IPS-20b (cell line): ENCODE data around the gene HMGCL.
"Not testable (repeated sequence)": the region's sequence is repeated elsewhere in the genome, so short reads cannot be mapped to it uniquely, and the experiment has no call there.

Source experiments
- H3K27ac ChIP-seq: one replicate; pipeline ENCODE4 v1.5.1; 2013; ENCODE audit warnings: low read length
- H3K27me3 ChIP-seq: 2 replicates; pipeline ENCODE4 v1.6.1; 2013; ENCODE audit warnings: mild to moderate bottlenecking, low read length, inconsistent platforms; ENCODE audit not compliant: insufficient read depth
- H3K36me3 ChIP-seq: 2 replicates; pipeline ENCODE4 v1.6.1; 2013; ENCODE audit warnings: low read depth, mild to moderate bottlenecking, inconsistent platforms, low read length, moderate library complexity; ENCODE audit not compliant: insufficient read depth
- H3K4me1 ChIP-seq: 2 replicates; pipeline ENCODE4 v1.6.1; 2013; ENCODE audit warnings: mild to moderate bottlenecking, control low read depth, inconsistent platforms, low read length, moderate library complexity; ENCODE audit not compliant: insufficient read depth
- H3K4me3 ChIP-seq: 2 replicates; pipeline ENCODE4 v1.5.1; 2013; ENCODE audit warnings: mild to moderate bottlenecking, low read length, inconsistent platforms
- H3K9ac ChIP-seq: 2 replicates; pipeline ENCODE4 v1.6.1; 2013; ENCODE audit warnings: low read depth, mild to moderate bottlenecking, inconsistent platforms, low read length, moderate library complexity
- H3K9me3 ChIP-seq: 2 replicates; pipeline ENCODE4 v1.6.1; 2013; ENCODE audit warnings: mild to moderate bottlenecking, low read depth, low read length, inconsistent platforms; ENCODE audit not compliant: insufficient read depth

Gene HMGCL

DNA sequence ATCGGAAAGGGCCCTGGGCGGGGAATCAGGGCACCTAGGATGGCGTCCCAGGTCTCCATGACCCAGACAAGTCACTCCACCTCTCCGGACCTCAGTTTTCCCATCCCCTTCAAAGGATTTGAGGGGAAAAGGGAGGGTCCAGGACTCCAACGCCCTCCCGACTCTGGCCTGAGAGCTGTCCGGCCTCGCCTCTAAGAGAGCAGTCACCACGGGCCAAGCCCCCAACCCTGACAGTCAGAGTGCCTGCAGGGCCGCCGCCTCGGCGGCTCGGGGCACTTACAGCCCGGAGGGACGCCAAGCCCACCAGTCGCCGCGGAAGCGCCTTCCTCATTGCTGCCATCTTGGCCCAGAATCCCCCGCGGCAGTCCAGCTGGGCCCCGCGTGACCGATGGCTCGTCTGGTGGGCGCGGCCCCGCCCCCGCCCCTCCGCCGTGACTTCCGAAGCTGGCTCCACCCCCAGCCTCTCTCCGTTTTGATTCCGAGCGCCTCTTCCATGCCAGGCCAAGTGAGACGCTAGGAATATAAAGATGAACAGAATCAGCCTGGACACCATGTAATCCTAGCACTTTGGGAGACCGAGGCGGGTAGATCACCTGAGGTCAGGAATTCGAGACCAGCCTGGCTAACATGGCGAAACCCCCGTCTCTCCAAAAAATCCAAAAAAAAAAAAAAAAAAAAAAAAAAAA is at the start of gene HMGCL:
HMGCL (minus strand) TSS at position 354 of the 686 bp plus-strand sequence; CDS start at position 340, 14 bp downstream.
- H3K4me3 ChIP-seq = peak within 1 kb of the TSS; percentile 95
- no peaks in the 10 kb centered on the region for H3K36me3 ChIP-seq
- no peaks in the 10 kb centered on the region for H3K4me1 ChIP-seq
- peak within 1 kb of the TSS; percentile 92 for H3K9ac ChIP-seq
- H3K27me3 ChIP-seq = no peaks in the 10 kb centered on the region
- no peaks in the 10 kb centered on the region for H3K9me3 ChIP-seq
- peak within 1 kb of the TSS; percentile 30 for H3K27ac ChIP-seq

DNA sequence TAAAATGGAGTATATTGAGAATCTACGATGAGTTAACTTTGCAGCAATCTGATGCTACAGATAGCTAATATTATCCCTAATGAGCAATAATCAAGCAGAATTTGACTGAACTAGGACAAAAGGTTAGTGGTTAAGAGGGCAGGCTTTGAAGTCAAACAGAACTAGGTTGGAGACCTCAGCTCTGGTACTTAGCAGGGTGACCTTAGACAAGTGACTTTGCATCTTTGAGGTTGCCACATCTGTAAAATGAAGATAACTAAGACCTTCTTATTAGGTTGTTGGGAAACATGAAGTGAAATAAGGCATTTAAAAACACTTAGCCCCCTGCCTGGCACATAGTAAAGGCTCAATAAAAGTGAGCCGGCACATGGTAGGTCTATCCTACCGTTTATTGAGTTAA is 47.2 kb upstream of the HMGCL start:
- Histone ChIP-seq H3K27me3 (peaks cover 25% of the 10 kb centered on the region), H3K9ac (no peak overlapping the region), H3K27ac (no peak overlapping the region), H3K4me1 (no peaks in the 10 kb centered on the region), H3K9me3 (no peaks in the 10 kb centered on the region), H3K4me3 (no peak overlapping the region), H3K36me3 (no peaks in the 10 kb centered on the region)

GRCh38 chr1:23869051-23869450 is 43.8 kb upstream of the HMGCL start:
- Histone ChIP-seq H3K36me3 (no peaks in the 10 kb centered on the region), H3K27me3 (peaks cover 48% of the 10 kb centered on the region), H3K9me3 (no peaks in the 10 kb centered on the region), H3K9ac (no peak overlapping the region), H3K4me3 (no peak overlapping the region), H3K4me1 (no peaks in the 10 kb centered on the region), H3K27ac (no peak overlapping the region)

DNA sequence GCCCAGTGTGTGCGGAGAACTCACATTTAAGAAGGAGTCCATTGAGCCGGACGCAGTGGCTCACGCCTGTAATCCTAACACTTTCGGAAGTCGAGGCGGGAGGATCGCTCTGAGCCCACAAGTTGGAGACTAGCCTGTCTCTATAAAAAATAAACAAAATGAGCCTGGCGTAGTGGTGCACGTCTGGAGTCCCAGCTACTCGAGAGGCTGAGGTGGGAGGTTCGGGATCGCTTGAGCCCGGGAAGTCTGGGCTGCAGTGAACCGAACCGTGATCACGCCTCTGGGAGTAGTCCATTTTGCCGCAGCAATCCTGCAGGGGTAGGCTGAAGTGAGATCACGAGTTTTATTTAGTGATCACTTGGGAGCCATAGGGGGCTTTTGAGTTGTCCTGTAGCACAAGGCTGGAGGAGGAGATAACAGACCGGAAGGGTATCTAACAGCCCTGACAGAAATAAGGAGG is 43.4 kb upstream of the HMGCL start:
- Histone ChIP-seq H3K36me3 (no peaks in the 10 kb centered on the region), H3K9ac (no peak overlapping the region), H3K4me3 (peak overlapping the region; percentile 85; the same call in 1 of the 2 replicates), H3K4me1 (no peaks in the 10 kb centered on the region), H3K27me3 (peaks cover 48% of the 10 kb centered on the region), H3K9me3 (no peaks in the 10 kb centered on the region), H3K27ac (no peak overlapping the region)

DNA sequence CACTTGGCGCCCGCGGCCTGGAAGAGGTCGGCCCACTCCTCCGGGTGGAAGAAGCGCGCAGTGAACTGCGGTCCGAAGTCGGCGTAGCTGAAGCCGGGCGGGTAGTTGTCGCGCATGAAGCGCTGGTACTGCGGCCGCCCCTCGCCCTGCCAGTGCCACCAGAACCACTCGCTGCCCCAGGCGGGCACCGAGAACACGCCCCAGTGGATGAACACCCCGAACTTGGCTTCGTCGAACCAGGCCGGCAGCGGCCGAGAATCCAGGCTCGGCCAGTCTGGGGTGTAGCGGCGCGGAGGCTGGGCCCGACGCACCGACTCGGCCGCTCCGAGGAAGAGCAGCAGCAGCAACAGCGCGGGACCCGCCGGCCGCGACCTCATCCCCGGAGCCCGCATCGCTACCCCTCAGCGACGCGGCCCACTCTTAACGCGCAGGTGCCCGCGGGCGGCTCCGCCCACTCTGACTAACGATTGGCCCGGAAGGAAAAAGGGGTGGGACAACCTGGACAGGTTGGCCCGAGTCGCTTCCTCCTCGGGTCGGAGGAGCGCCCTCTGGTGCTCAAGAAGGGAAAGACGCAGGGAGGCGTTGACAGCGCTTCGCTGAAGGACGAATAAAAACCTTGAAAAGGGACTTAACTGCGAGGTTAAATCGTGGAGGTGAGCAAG is 42.8 kb upstream of the HMGCL start, which contains the start of gene FUCA1:
FUCA1 (minus strand) TSS at position 396 of the 662 bp plus-strand sequence; CDS start at position 392, 4 bp downstream.
- H3K4me1 ChIP-seq = no peaks in the 10 kb centered on the region
- peaks cover 48% of the 10 kb centered on the region for H3K27me3 ChIP-seq
- no peak within 1 kb of the TSS for H3K27ac ChIP-seq
- peak within 1 kb of the TSS; percentile 85 for H3K4me3 ChIP-seq
- no peaks in the 10 kb centered on the region for H3K36me3 ChIP-seq
- no peaks in the 10 kb centered on the region for H3K9me3 ChIP-seq
- peak within 1 kb of the TSS; percentile 15; the same call in 1 of the 2 replicates for H3K9ac ChIP-seq

DNA sequence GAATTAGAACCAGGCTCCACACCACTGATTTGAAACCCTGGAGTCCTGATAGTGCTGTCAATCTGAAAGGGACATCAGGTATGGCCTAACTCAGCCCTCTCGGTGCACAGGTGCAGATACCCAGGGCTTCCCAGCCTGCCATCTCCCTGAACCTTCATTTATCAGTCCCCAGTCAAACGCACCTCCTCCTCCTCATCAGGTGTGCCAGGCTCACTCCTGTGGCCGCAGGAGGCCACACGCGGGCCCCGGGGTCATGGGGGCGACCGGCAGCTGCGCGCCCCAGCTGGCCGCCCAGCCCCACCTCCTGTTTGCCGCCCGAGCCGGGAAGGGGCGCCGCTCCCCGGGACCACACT is 42.3 kb upstream of the HMGCL start:
- H3K9ac ChIP-seq = peak overlapping the region; percentile 15; the same call in 1 of the 2 replicates
- no peaks in the 10 kb centered on the region for H3K36me3 ChIP-seq
- no peak overlapping the region for H3K27ac ChIP-seq
- H3K4me1 ChIP-seq = no peaks in the 10 kb centered on the region
- H3K9me3 ChIP-seq = no peaks in the 10 kb centered on the region
- H3K4me3 ChIP-seq = peak overlapping the region; percentile 85
- H3K27me3 ChIP-seq = peaks cover 48% of the 10 kb centered on the region

- no peaks in the 10 kb centered on the region for H3K36me3 ChIP-seq
- H3K27me3 ChIP-seq = peaks cover 48% of the 10 kb centered on the region
- H3K4me3 ChIP-seq = no peak overlapping the region
- no peaks in the 10 kb centered on the region for H3K9me3 ChIP-seq
- H3K27ac ChIP-seq = no peak overlapping the region
- no peaks in the 10 kb centered on the region for H3K4me1 ChIP-seq
- H3K9ac ChIP-seq = no peak overlapping the region
Observed at GRCh38 chr1:23865543-23865930, 40.3 kb upstream of the HMGCL start.

GRCh38 chr1:23864801-23865542 is 39.7 kb upstream of the HMGCL start:
- no peaks in the 10 kb centered on the region for H3K9me3 ChIP-seq
- no peaks in the 10 kb centered on the region for H3K4me1 ChIP-seq
- no peak overlapping the region for H3K9ac ChIP-seq
- peaks cover 45% of the 10 kb centered on the region for H3K27me3 ChIP-seq
- H3K4me3 ChIP-seq = no peak overlapping the region
- no peaks in the 10 kb centered on the region for H3K36me3 ChIP-seq
- H3K27ac ChIP-seq = no peak overlapping the region

DNA sequence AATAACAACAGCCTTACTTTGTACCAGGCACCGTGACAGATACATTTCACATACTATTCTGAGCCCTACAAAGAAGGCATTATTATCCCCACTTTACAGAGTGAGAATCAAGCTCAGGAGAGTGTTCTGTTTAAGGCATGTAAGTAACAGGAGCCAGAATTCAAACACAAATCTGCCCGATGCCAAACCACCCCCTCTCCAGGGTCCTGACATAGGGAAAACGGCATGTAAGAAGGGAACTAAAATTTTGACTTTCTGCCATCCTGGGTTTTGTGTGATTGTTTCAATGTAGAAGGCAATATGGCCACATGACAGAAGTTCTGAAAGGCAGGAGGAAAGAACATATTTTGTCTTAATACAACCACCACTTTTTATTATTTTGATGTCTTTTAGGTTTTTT is 37.4 kb upstream of the HMGCL start:
- no peak overlapping the region for H3K9ac ChIP-seq
- H3K27me3 ChIP-seq = peaks cover 26% of the 10 kb centered on the region
- no peaks in the 10 kb centered on the region for H3K4me1 ChIP-seq
- no peak overlapping the region for H3K27ac ChIP-seq
- no peaks in the 10 kb centered on the region for H3K9me3 ChIP-seq
- no peak overlapping the region for H3K4me3 ChIP-seq
- no peaks in the 10 kb centered on the region for H3K36me3 ChIP-seq

DNA sequence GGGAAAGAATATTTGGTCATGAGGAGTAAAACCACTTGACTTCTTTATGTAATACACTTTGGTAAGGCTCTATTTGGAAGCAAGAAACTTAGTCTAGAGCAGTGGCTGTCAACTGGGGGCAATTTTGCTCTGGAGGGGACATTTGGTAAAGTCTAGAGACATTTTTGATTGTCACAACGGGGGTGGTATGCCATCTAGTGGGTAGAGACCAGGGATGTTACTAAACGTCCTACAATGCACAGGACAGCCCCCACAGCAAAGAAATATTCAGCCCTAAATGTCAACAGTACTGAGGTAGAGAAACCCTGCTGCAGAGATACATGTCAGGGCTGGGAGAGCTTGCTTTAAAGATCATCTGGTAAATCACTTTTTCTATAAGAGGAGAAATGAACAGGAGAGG is 29.3 kb upstream of the HMGCL start:
- Histone ChIP-seq H3K27me3 (no peaks in the 10 kb centered on the region), H3K4me3 (no peak overlapping the region), H3K9ac (no peak overlapping the region), H3K27ac (no peak overlapping the region), H3K4me1 (no peaks in the 10 kb centered on the region), H3K36me3 (no peaks in the 10 kb centered on the region), H3K9me3 (no peaks in the 10 kb centered on the region)

GRCh38 chr1:23853124-23853523 is 27.9 kb upstream of the HMGCL start:
- not testable (repeated sequence) for H3K9me3 ChIP-seq, H3K27me3 ChIP-seq, H3K36me3 ChIP-seq, H3K9ac ChIP-seq, H3K27ac ChIP-seq, H3K4me3 ChIP-seq, H3K4me1 ChIP-seq
